H4 (cell line): ENCODE results near the gene RICTOR. TPM values are rescaled to one million over a fixed set of nuclear protein-coding genes. Genes with fewer than 3 reads are reported as not detected.

ENCODE experiments used
- total RNA-seq: library from RNA; depleted of rRNA; stranded (reverse); fragments of >200 nt; shearing (Covaris generic); gene quantifications from 2 replicates; pipeline ENCODE4 v1.2.3, GENCODE V29; 2014; rRNA removed

Gene RICTOR
- total RNA-seq, 1 experiment from 2014 or later: 12.2 TPM

Other genes with a start within 250 kb of the RICTOR start
- gene OSMR, start 228.4 kb downstream of the RICTOR start, total RNA-seq: 61.1 and 92.0 TPM in 2 replicates
- gene FYB1, start 145.2 kb upstream of the RICTOR start, total RNA-seq: 0.04 and 0.17 TPM in 2 replicates